ENCODE data around the gene SYNE2.

- no peak for TF ChIP-seq CTCF (IDR thresholded peaks at IDR 0.05)
- TF ChIP-seq POLR2AphosphoS5 (IDR thresholded peaks at IDR 0.05) = no peak
- no peak for TF ChIP-seq POLR2A (IDR thresholded peaks at IDR 0.05)
Observed at GRCh38 chr14:63933110-63933509, 80.3 kb downstream of the SYNE2 start.

Measured in prostate gland (tissue), 2 donors.